Measurements from ENCODE around the gene RSPH6A. TPM values are rescaled to one million over a fixed set of nuclear protein-coding genes. Genes with fewer than 3 reads are reported as not detected.

The RSPH6A gene
- total RNA-seq, 1 experiment from 2014 or later: 0.55 TPM

- Histone ChIP-seq H2BK12ac (ENCODE audit: insufficient read length, low read depth, low read length) (no peak overlapping the region), H2AK5ac (ENCODE audit: insufficient read length, low read length) (no peak overlapping the region), H4K8ac (replicated peaks; ENCODE audit: insufficient read length, low read depth, low read length) (no peak overlapping the region), H2BK15ac (ENCODE audit: low read depth, low read length) (no peak overlapping the region), H3K23me2 (ENCODE audit: insufficient read length, low read depth, low read length, poor library complexity, severe bottlenecking) (no peaks in the 10 kb centered on the region), H3K27me3 (ENCODE audit: insufficient read depth, low read length) (no peaks in the 10 kb centered on the region), H3K27ac (ENCODE audit: insufficient read length, low read depth, low read length) (no peak overlapping the region), H3K4me1 (ENCODE audit: insufficient read depth, low read length) (no peaks in the 10 kb centered on the region), H3K18ac (ENCODE audit: insufficient read length, low read depth, low read length) (no peak overlapping the region), H3K4me2 (ENCODE audit: insufficient read depth, insufficient read length, low read length) (no peak overlapping the region), H3K79me1 (ENCODE audit: insufficient read depth, low read depth, low read length, poor library complexity, severe bottlenecking) (no peaks in the 10 kb centered on the region), H3K56ac (ENCODE audit: insufficient read length, low read depth, low read length) (no peak overlapping the region), H4K5ac (ENCODE audit: insufficient read length, low read depth, low read length) (no peak overlapping the region), H4K20me1 (ENCODE audit: control insufficient read depth, insufficient read depth, insufficient read length) (no peaks in the 10 kb centered on the region), H2BK20ac (ENCODE audit: low read depth, low read length, poor library complexity, severe bottlenecking) (no peak overlapping the region), H3K9ac (ENCODE audit: extremely low read depth, insufficient read length, low read length) (no peak overlapping the region), H3K4ac (ENCODE audit: low read depth, low read length) (no peak overlapping the region), H3K14ac (ENCODE audit: insufficient read depth, low read length) (no peak overlapping the region), H2AFZ (ENCODE audit: low read length) (no peak overlapping the region), H2BK5ac (ENCODE audit: insufficient read length, low read length) (no peak overlapping the region), H3T11ph (ENCODE audit: low read length) (no peak overlapping the region), H3K9me3 (ENCODE audit: control insufficient read depth, low read depth, low read length) (no peaks in the 10 kb centered on the region), H3K79me2 (ENCODE audit: insufficient read depth, low read length) (no peaks in the 10 kb centered on the region), H4K91ac (ENCODE audit: insufficient read length, low read depth, low read length) (no peak overlapping the region), H2BK120ac (ENCODE audit: low read depth, low read length, poor library complexity, severe bottlenecking) (no peak overlapping the region), H3K23ac (ENCODE audit: insufficient read length, low read depth, low read length) (no peak overlapping the region)
- peak; percentile 72 for DNase-seq
- TF ChIP-seq CTCF (conservative IDR thresholded peaks at IDR 0.05): peak; percentile 89
- Mint-ChIP-seq H3K4me1 (peaks cover 8 to 22% of the 10 kb centered on the region in 2 experiments), H3K27ac (no peak overlapping the region), H3K27me3 (ENCODE audit: low read depth) (peaks cover 42% of the 10 kb centered on the region), H3K4me3 (peak overlapping the region in 1 of 2 experiments; percentile 72; a peak in 2 of 5 replicates), H3K9me3 (no peaks in the 10 kb centered on the region; a peak in 1 of 5 replicates), H3K36me3 (ENCODE audit: insufficient read depth in 1 of 3, low read depth in 3 of 3) (no peaks in the 10 kb centered on the region)
- WGBS (ENCODE audit: extremely low coverage, insufficient read length, low lambda C conversion rate): no CpG with 5 or more reads among the region's 10 CpGs
These were observed 16.1 kb downstream of the RSPH6A start for GRCh38 chr19:45798995-45799517.

Measured in H9 (cell line).